BLaER1 (cell line): ENCODE data around the gene STK24.

ENCODE experiments used
- H3K27ac ChIP-seq: shearing (Covaris generic); formaldehyde crosslinking; 2 replicates; pipeline ENCODE4 v1.8.1; 2022
- H3K27me3 ChIP-seq: shearing (Covaris generic); formaldehyde crosslinking; 2 replicates; pipeline ENCODE4 v1.8.1; 2022
- H3K36me3 ChIP-seq: shearing (Covaris generic); formaldehyde crosslinking; 2 replicates; pipeline ENCODE4 v1.8.1; 2022
- H3K4me1 ChIP-seq: shearing (Covaris generic); formaldehyde crosslinking; 2 replicates; pipeline ENCODE4 v1.8.1; 2022
- H3K4me2 ChIP-seq: shearing (Covaris generic); formaldehyde crosslinking; 2 replicates; pipeline ENCODE4 v1.8.1; 2022
- H3K4me3 ChIP-seq: shearing (Covaris generic); formaldehyde crosslinking; 2 replicates; pipeline ENCODE4 v1.8.1; 2022
- H3K9ac ChIP-seq: shearing (Covaris generic); formaldehyde crosslinking; 2 replicates; pipeline ENCODE4 v1.8.1; 2022
- H3K9me3 ChIP-seq: shearing (Covaris generic); formaldehyde crosslinking; 2 replicates; pipeline ENCODE4 v1.8.1; 2022
- H4K20me1 ChIP-seq: shearing (Covaris generic); formaldehyde crosslinking; 2 replicates; pipeline ENCODE4 v1.8.1; 2022
- Cebpa-rat ChIP-seq: shearing (Covaris generic); IDR thresholded peaks from 2 replicates; pipeline ENCODE4 v1.8.1; 2022

The STK24 gene

DNA sequence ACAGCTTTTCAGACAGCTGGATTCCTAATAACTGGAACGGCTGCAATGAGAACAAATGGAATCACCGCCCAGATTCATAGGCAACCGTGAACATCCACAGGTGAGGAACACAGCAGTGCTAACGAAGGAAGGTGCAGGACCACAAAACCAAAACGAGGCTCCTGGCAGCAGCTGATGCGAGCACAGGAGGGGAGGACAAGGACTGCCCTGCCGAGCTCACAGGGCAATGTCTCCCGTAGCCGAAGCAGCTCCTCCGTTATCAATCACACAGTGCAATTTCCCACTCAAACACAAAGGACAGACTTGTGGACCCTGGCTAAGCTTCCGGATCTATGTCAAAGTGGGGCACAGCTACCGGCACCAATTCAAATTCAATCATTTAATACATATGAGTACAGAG lies 70.6 kb downstream of the STK24 start:
- Histone ChIP-seq H3K4me3 (no peak overlapping the region), H3K9me3 (no peaks in the 10 kb centered on the region), H3K4me1 (peaks cover 51% of the 10 kb centered on the region), H4K20me1 (peaks cover 99% of the 10 kb centered on the region), H3K36me3 (peaks cover 50% of the 10 kb centered on the region), H3K9ac (no peak overlapping the region), H3K27ac (no peak overlapping the region), H3K27me3 (no peaks in the 10 kb centered on the region), H3K4me2 (no peak overlapping the region)
- no peak for TF ChIP-seq Cebpa-rat

DNA sequence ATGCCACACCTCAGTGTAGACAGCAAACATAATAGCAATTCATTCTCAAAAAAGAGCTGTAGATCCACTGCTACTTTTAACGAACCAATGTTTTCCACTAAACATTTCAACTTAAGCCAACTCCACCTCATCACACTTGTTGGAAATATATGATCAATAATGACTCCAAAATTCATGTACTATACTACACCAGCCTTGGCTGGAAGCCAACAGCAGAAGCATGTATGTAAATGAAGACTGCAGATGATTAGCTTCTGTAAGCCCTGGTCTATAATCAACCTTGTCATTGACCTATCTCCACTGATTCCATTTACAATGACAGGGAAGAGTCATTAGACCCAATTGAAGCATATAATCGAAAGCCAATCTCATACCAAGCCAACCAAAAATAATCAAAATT lies 71.7 kb downstream of the STK24 start:
- no peak for TF ChIP-seq Cebpa-rat
- Histone ChIP-seq H3K27ac (no peak overlapping the region), H3K4me1 (peaks cover 53% of the 10 kb centered on the region), H3K4me3 (no peak overlapping the region), H3K36me3 (peaks cover 50% of the 10 kb centered on the region), H3K9ac (no peak overlapping the region), H3K4me2 (0 out of 2 replicates have a peak overlapping the region, but pooled peaks have one; percentile 34), H3K27me3 (no peaks in the 10 kb centered on the region), H3K9me3 (no peaks in the 10 kb centered on the region), H4K20me1 (peaks cover 99% of the 10 kb centered on the region)

DNA sequence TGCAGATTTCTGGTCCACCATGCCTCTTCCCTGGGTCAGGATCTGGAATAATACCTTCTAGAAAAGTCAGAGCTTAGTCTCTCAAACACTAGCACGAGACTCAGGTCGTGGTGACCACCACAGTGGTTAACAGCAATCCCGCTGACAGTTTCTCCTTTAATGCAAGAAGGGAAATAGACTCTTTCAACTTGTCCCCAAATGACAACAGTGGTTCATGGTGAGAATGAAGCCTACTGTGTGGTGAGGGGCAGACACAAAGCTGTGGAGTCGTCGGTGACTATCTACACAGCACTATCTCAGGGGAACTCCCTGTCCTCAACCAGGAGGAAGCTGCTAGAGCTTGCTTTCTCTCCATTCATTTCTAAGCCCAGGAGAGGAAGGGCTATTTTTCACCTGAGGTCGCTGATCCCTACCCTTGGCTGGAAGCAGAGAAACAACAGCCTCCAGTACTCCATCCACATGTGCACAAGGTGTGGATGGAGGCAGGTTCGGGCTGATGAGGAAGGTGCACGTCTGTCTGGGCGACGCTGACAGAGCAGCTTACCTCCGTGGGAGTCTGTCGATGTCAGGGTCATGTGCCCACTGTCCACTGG lies 72.4 kb downstream of the STK24 start:
- Histone ChIP-seq H4K20me1 (peaks cover 99% of the 10 kb centered on the region), H3K4me2 (peak overlapping the region; percentile 34), H3K27me3 (no peaks in the 10 kb centered on the region), H3K27ac (no peak overlapping the region), H3K36me3 (peaks cover 55% of the 10 kb centered on the region), H3K4me1 (peaks cover 45% of the 10 kb centered on the region), H3K9me3 (no peaks in the 10 kb centered on the region), H3K4me3 (no peak overlapping the region), H3K9ac (no peak overlapping the region)
- no peak for TF ChIP-seq Cebpa-rat

DNA sequence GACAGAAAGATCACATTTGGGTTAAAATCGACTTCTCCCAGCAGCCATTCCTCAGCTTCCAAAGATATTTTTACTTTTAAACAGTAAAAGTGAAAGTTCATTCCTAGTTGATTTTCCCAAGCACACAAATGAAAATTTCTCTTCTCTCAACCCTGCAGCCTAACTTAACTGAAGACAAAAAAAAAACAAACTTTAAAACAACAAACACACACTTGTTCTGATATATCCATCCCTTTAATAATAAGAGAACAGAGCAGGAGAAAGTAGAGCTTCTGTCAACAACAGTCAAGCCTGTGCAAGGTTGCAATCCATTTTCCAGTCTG lies 72.9 kb downstream of the STK24 start:
- H4K20me1 ChIP-seq, result peaks cover 100% of the 10 kb centered on the region

DNA sequence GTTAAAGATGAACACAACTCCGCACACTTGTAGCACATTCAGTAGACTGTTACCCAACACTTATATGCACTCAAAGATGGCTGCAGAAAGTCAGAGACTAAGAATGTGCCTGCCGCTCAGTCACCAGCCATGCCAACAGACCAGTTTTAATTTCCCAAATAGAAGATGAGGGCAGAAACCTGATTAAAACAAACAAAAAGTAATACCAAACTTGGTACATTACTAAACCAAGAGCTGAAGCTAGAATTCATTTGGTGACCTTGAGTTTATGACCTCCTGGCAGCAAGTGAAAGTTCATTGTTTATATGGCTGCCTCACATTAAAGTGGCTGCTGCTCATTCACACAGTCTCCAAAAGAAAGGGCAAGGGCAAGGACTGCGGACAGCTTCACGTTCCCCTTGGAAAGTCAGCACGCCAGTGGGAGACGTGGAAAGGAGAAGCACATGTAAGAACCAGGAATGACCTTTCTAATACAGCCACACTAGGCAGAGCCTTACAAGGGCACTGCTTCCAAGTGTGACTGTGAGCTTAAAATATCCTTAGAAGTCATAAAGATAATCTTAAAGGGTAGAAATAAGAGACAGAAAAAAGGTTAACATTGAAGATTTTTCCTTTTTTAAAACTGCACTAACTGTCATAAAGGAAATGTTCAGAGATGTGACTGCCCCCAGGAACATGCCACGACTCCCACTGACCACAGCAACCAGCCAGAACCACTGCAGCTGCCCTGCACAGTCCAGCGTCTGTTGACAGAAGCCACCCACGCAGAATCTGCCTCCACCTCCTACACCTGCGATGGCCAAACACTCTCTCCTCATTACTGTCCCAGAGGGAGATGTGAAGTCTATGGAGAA lies 73.5 kb downstream of the STK24 start:
- H3K9ac ChIP-seq, result no peak overlapping the region
- peak overlapping the region; percentile 34 for H3K4me2 ChIP-seq
- H3K4me1 ChIP-seq, result peaks cover 39% of the 10 kb centered on the region
- no peaks in the 10 kb centered on the region for H3K9me3 ChIP-seq
- H4K20me1 ChIP-seq, result peaks cover 100% of the 10 kb centered on the region
- no peak for TF ChIP-seq Cebpa-rat
- H3K4me3 ChIP-seq, result no peak overlapping the region
- H3K36me3 ChIP-seq, result peaks cover 61% of the 10 kb centered on the region
- H3K27me3 ChIP-seq, result no peaks in the 10 kb centered on the region
- H3K27ac ChIP-seq, result no peak overlapping the region

More for the DNA sequence above, 72.9 kb downstream of the STK24 start:
- Histone ChIP-seq H3K36me3 (peaks cover 59% of the 10 kb centered on the region), H3K27ac (no peak overlapping the region), H3K4me3 (no peak overlapping the region), H3K9ac (no peak overlapping the region), H3K27me3 (no peaks in the 10 kb centered on the region), H3K9me3 (no peaks in the 10 kb centered on the region), H3K4me2 (peak overlapping the region; percentile 34), H3K4me1 (peaks cover 40% of the 10 kb centered on the region)
- no peak for TF ChIP-seq Cebpa-rat

DNA sequence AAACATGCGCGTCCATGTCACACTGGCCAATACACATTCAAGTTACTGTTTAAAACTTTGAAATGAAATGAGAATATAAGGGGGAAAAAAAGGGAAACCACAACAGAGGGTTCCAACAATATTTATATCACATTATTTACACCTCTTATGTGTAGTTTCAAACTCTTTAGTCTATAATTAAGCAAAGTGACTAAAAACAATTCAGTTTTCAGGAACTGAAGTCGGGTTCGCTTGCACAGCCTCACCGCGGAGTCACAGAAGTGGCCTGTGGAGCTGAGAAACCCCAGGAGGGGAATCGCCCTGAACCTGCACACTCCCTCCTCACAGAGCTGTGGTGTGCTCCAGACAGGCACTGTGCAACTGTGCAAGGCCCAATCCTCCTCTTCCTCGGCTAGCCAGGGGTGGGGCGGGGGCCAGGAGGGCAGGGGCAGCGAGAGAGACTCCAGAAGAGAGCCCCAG lies 75.9 kb downstream of the STK24 start:
- no peak for TF ChIP-seq Cebpa-rat
- Histone ChIP-seq H3K9ac (no peak overlapping the region), H3K4me1 (peaks cover 59% of the 10 kb centered on the region), H4K20me1 (peaks cover 100% of the 10 kb centered on the region), H3K36me3 (peaks cover 54% of the 10 kb centered on the region), H3K27ac (no peak overlapping the region), H3K9me3 (no peaks in the 10 kb centered on the region), H3K4me3 (no peak overlapping the region), H3K27me3 (no peaks in the 10 kb centered on the region), H3K4me2 (peak overlapping the region; percentile 33; the same call in 1 of the 2 replicates)

DNA sequence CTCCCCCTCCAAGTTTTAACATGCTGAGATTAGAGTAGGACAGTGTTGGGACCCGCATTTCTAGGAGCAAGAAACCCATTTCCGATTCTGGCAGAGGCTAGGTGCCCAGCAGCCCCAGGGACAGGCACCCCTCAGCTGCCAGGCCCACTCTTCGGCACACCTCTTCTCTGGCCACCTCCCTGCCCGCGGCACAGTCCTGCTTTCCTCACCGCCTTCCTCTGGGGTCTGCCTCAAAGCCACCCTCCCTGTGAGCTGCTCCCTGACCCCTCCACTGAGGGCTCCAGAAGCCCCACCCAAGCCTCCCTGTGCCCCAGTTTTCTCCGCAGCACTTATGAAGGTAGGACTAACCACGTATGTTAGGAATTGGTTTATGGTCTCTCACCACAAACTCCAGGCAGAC lies 79.9 kb downstream of the STK24 start:
- Histone ChIP-seq H3K9me3 (no peaks in the 10 kb centered on the region), H3K27ac (no peak overlapping the region), H3K4me2 (peak overlapping the region; percentile 21; the same call in 1 of the 2 replicates), H3K27me3 (no peaks in the 10 kb centered on the region), H3K4me3 (no peak overlapping the region), H4K20me1 (peaks cover 99% of the 10 kb centered on the region), H3K36me3 (peaks cover 36% of the 10 kb centered on the region), H3K9ac (no peak overlapping the region), H3K4me1 (peaks cover 41% of the 10 kb centered on the region)
- TF ChIP-seq Cebpa-rat, result no peak

DNA sequence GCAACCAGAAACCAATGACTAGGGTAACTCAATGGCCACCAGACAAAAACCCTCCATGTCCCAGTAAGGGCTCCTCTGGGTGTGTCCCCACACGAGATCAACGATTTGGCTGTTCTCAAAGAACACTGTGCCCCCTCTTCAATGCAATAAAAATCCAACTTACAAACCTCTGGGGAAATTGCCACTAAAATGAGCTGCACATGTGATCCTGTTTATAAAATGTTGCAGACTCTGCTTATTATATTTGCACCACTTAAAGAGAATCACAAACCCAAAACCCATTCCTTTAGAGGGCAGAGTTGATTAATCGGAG lies 80.5 kb downstream of the STK24 start:
- Histone ChIP-seq H3K9me3 (no peaks in the 10 kb centered on the region), H3K27ac (no peak overlapping the region), H3K9ac (no peak overlapping the region), H3K27me3 (no peaks in the 10 kb centered on the region), H3K4me1 (peaks cover 41% of the 10 kb centered on the region), H3K4me3 (no peak overlapping the region), H3K36me3 (peaks cover 36% of the 10 kb centered on the region), H3K4me2 (no peak overlapping the region), H4K20me1 (peaks cover 99% of the 10 kb centered on the region)
- TF ChIP-seq Cebpa-rat, result no peak

DNA sequence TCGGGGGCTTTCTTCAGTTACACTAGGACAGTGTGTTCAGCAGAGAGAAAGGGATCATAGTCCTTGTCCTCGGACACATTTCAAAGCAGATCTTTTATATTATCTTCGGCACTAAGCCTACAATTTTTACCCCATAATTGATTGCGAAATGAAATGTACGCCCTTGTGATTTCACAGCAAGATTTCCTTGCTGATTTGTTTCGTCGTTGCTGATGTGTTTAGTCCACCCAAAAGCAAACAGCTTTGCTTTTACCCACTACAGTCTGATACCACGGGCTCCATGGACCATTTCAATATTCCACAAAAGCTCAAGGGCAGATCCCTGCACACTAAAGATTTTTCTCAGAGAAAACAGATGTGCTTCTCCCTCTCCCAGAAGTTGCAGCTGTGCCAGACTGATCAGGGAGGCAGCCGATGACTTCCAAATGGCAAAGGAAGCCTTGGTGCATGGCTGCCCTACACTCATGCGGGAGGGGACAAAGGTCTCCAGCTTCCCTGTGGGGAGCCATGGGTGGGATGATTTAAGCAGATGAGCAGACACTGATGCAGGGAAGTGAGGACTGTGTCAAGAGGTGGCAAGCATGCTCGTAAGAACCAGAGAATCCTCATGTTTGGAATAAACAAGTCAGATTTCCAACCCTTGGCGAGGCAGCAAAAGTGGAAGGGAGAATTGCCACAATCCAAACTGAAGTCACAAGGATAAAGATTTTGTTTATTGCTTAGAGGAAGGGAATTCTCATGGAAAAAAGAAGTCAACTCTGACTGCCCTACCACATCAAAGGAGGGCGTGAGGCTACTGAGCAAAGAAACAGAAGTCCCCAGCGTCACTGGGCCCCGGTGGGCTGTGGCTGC lies 81.1 kb downstream of the STK24 start:
- no peak overlapping the region for H3K4me2 ChIP-seq
- H3K27ac ChIP-seq, result no peak overlapping the region
- H3K9ac ChIP-seq, result no peak overlapping the region
- H3K4me1 ChIP-seq, result peaks cover 41% of the 10 kb centered on the region
- no peaks in the 10 kb centered on the region for H3K9me3 ChIP-seq
- H3K27me3 ChIP-seq, result no peaks in the 10 kb centered on the region
- peaks cover 99% of the 10 kb centered on the region for H4K20me1 ChIP-seq
- peak; percentile 56; the same call in 1 of the 2 replicates for TF ChIP-seq Cebpa-rat
- no peak overlapping the region for H3K4me3 ChIP-seq
- H3K36me3 ChIP-seq, result peaks cover 39% of the 10 kb centered on the region

DNA sequence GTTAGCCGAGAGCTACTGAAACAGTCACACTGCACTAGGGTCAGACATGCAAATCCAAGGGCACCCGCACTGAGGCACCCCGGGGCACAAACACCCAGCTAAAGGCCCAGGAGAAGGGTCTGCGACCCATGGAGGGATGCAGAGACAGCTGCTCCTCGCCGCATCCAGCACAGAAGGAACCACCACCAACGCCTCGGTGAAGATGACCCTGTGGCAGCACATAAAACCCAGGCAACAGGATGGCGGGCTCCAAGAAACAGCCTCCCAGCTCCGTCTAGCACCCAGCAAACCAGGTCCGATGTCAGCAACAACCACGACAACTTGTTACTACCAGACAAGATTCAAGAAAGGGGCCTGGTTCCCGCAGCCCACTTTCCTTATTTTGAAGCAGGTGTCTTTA lies 82.1 kb downstream of the STK24 start:
- Histone ChIP-seq H4K20me1 (peaks cover 99% of the 10 kb centered on the region), H3K36me3 (peaks cover 43% of the 10 kb centered on the region), H3K4me2 (no peak overlapping the region), H3K4me3 (no peak overlapping the region), H3K27ac (no peak overlapping the region), H3K27me3 (no peaks in the 10 kb centered on the region), H3K4me1 (peaks cover 48% of the 10 kb centered on the region), H3K9ac (no peak overlapping the region), H3K9me3 (no peaks in the 10 kb centered on the region)
- TF ChIP-seq Cebpa-rat, result no peak
